SK-N-MC (cell line): ENCODE results near the gene ARL14.

Source experiments
- EZH2 ChIP-seq: fragments of 200-600 bp; sonication (generic); IDR thresholded peaks from one replicate; pipeline ENCODE4 v1.6.1; 2017; ENCODE audit warnings: antibody characterized with exemption
- POLR2AphosphoS5 ChIP-seq: IDR thresholded peaks from 2 replicates; pipeline ENCODE4 v1.6.1; 2012; ENCODE audit warnings: mild to moderate bottlenecking, low read depth, low read length, borderline replicate concordance

GRCh38 chr3:160678292-160678842 is 1.4 kb downstream of the ARL14 start:
- TF ChIP-seq POLR2AphosphoS5 (no peak; the same call in 1 of the 2 replicates), EZH2 (no peak)
